HG02970 (cell line): ENCODE measurements around the gene OR2B2.

Experiments
- ATAC-seq: cut with Tn5 transposase; IDR thresholded peaks from one replicate; pipeline ENCODE4 v1.9.1; 2021; ENCODE audit warnings: mild to moderate bottlenecking, moderate library complexity, moderate number of reproducible peaks; ENCODE audit not compliant: unreplicated experiment, low FRiP score

Gene OR2B2

DNA sequence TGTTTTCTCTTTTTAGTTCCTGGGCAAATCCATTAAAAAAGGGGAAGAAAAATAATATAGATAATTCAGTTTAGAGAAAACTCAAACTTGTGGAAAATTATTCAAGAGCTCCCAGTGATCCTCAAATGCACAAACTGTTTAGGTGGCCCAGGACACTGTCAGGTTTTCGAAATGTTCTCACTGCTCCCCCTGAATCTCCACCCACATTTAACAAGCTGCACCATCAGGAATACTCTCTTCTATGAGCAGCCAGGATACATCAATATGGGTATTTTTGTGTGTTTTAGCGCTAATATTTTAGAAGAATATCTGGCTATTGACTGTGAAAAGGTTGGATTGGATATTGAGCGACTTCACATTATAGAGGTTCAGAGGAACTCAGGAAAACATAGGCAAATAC is 43.9 kb downstream of the OR2B2 start:
- ATAC-seq: no peak

- ATAC-seq: no peak
Observed at GRCh38 chr6:27867945-27868300, 44.3 kb downstream of the OR2B2 start.

DNA sequence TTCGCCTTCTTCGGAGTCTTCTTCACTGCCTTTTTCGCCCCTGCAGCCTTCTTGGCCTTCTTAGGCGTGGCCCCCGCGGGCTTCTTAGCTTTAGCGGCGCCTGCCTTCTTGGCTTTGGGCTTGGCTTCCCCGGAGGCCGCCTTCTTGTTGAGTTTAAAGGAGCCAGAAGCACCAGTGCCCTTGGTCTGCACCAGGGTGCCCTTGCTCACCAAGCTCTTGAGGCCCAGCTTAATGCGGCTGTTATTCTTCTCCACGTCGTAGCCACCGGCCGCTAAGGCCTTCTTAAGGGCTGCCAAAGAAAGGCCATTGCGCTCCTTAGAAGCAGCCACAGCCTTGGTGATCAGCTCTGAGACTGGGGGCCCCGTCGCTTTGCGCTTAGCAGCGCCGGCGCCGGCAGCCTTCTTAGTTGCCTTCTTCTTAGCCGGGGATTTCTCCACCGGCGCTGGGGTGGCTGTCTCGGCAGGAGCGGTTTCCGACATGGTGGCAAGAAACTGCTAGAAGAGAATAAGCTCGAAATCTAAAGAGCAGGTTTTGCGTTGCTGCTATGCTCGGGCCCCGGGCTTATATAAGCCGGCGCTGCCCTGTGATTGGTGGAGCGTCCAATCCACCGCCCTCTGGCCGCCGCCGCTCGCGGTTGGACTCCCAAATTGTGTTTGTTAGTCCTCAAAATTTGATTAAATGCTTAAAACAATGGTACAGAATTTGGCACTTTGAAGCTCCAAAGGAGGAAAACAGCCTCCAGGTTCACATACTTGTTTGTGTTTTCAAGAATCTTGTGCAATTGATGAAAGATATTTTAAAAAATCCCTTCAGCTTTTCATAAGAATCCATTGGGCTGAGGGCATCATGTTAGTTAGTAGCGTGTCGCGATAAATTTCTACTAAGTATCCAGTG is 44.9 kb downstream of the OR2B2 start:
- ATAC-seq: peak; percentile 22

- ATAC-seq: peak; percentile 4
Observed at GRCh38 chr6:27866357-27867050, 45.7 kb downstream of the OR2B2 start.

DNA sequence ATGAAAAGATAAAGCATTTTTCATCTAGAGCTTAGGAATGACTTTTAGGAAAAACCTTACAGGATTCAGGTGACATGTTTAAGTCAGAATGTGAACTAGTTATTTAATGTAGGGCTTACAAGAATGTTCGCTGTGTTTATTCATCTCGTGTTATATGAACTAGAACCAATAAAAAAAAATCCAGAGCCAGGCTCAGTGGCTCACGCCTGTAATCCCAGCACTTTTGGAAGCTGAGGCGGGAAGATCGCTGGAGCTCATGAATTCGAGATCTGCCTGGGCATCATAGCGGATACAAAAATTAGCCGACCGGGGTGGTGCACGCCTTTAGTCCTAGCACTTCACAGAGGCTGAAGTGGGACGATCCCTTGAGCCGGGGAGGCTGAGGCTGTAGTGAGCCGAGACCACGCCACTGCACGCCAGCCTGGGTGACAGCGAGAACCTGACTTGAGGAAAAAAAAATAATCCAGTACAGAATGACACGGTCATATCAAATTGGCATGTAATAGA is 46.3 kb downstream of the OR2B2 start:
- peak; percentile 1 for ATAC-seq

DNA sequence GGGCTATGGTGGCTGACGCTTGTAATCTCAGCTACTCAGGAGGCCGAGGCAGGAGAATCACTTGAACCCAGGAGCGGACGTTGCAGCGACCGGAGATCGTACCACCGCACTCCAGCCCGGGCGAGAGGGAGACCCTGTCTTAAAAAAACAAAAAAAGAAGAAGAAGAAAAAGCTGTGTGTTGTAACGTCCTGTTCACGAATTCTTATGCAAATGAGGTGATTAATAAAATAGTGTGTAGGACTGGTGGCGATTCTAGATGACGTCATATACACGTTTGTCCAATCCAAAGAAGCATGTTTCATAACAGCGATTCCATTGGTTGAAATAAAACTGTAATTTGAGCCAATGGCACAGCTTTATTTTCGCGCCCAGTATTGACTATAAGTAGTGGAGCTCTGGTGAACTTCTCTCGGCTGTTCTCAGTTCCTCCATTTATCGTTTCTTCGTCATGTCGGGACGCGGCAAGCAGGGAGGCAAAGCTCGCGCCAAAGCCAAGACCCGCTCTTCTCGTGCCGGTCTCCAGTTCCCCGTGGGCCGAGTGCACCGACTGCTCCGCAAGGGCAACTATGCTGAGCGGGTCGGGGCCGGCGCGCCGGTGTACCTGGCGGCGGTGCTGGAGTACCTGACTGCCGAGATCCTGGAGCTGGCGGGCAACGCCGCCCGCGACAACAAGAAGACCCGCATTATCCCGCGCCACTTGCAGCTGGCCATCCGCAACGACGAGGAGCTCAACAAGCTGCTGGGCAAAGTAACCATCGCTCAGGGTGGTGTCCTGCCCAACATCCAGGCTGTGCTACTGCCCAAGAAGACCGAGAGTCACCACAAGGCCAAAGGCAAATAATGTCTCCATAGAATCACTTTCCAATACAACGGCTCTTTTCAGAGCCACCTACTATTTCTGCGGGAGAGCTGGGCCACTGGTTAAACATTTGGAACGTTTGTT is 47.0 kb downstream of the OR2B2 start:
- peak; percentile 55 for ATAC-seq

GRCh38 chr6:27863962-27864905 is 48.0 kb downstream of the OR2B2 start:
- ATAC-seq: no peak

- no peak for ATAC-seq
Observed at GRCh38 chr6:27862396-27863066, 49.7 kb downstream of the OR2B2 start.

- no peak for ATAC-seq
Observed at GRCh38 chr6:27861861-27862260, 50.3 kb downstream of the OR2B2 start.

DNA sequence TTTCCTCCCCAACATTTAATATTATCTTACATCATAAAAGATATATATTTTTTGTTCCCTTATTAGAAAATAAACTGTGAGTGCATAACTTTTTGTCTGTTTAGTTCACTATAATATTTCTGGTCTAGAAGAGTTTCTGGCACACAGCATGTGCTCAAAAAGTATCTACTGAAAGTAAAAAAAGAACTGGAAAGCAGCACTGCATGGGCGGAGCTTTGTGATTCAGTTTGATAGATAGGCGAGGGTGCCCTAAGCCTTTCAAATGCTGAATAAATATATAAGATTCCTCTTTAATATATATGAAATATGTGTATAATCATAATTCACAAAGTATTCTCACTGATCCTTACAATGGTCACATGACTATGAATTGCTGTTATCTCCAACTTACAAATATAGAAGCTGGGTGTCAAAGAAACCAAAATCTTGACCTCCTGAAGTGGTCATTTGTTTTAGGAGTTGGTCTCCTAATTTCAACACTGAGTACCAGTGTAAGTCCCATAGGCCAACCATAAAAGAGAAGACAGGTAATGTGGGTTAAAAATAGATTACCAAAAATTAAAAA is 50.8 kb downstream of the OR2B2 start:
- ATAC-seq: no peak
